Stomach smooth muscle (tissue), 2 donors: ENCODE measurements around the gene INHA.

Experiments used
- H3K27ac ChIP-seq: one replicate; pipeline ENCODE4 v1.7.0; 2013; ENCODE audit warnings: mild to moderate bottlenecking, low read length, inconsistent platforms
- H3K27me3 ChIP-seq, 2 donors: one replicate each; pipeline ENCODE4 v1.7.0; 2013; ENCODE audit warnings: low read length in 2 of 2; ENCODE audit not compliant: insufficient read depth in 2 of 2, control insufficient read depth in 1 of 2
- H3K36me3 ChIP-seq, 2 donors: one replicate each; pipeline ENCODE4 v1.7.0; 2013; ENCODE audit warnings: low read length in 2 of 2; ENCODE audit not compliant: control insufficient read depth in 2 of 2, insufficient read depth in 2 of 2
- H3K4me1 ChIP-seq: one replicate; pipeline ENCODE4 v1.7.0; 2013; ENCODE audit warnings: low read length; ENCODE audit not compliant: control insufficient read depth, insufficient read depth
- H3K4me3 ChIP-seq, 2 donors: one replicate each; pipeline ENCODE4 v1.7.0; 2013; ENCODE audit warnings: low read length in 2 of 2
- H3K9ac ChIP-seq, 2 donors: one replicate each; pipeline ENCODE4 v1.7.0; 2013; ENCODE audit warnings: low read length in 2 of 2, mild to moderate bottlenecking in 1 of 2
- H3K9me3 ChIP-seq, 2 donors: one replicate each; pipeline ENCODE4 v1.7.0; 2013; ENCODE audit warnings: low read length in 2 of 2; ENCODE audit not compliant: control insufficient read depth in 2 of 2
- donor health status: healthy.
- donor health status: Pancreatic carcinoma.

The INHA gene

DNA sequence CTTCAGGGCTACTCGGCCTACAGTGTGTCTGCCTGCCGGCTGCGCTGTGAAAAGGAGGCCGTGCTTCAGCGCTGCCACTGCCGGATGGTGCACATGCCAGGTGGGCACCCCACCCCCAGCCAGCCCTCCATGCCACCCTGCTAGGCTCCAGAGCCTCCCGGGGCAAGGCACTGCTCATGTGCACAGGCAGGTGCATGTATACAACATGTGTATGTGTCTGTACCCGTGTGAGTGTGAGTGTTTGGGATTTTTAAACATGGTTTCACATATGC is 39.8 kb upstream of the INHA start:
- H3K9ac ChIP-seq, result no peak overlapping the region
- no peaks in the 10 kb centered on the region for H3K9me3 ChIP-seq
- H3K36me3 ChIP-seq, result no peaks in the 10 kb centered on the region
- no peak overlapping the region for H3K4me3 ChIP-seq
- H3K27ac ChIP-seq, result no peak overlapping the region
- H3K27me3 ChIP-seq, result peaks cover 5 to 8% of the 10 kb centered on the region in 2 donors
- H3K4me1 ChIP-seq, result peaks cover 9% of the 10 kb centered on the region

- Histone ChIP-seq H3K9ac (no peak overlapping the region), H3K27me3 (peaks cover 3 to 5% of the 10 kb centered on the region in 2 donors), H3K27ac (no peak overlapping the region), H3K9me3 (no peaks in the 10 kb centered on the region), H3K4me3 (no peak overlapping the region), H3K4me1 (peaks cover 22% of the 10 kb centered on the region), H3K36me3 (no peaks in the 10 kb centered on the region)
Observed at GRCh38 chr2:219533930-219534661, 38.0 kb upstream of the INHA start.

- H3K4me3 ChIP-seq, result no peak overlapping the region
- no peaks in the 10 kb centered on the region for H3K27me3 ChIP-seq
- no peak overlapping the region for H3K27ac ChIP-seq
- H3K36me3 ChIP-seq, result peaks cover 10 to 12% of the 10 kb centered on the region in 2 donors
- H3K9ac ChIP-seq, result no peak overlapping the region
- H3K4me1 ChIP-seq, result peaks cover 18% of the 10 kb centered on the region
- H3K9me3 ChIP-seq, result no peaks in the 10 kb centered on the region
Observed at GRCh38 chr2:219536425-219536824, 35.7 kb upstream of the INHA start.

- Histone ChIP-seq H3K36me3 (peaks cover 10 to 12% of the 10 kb centered on the region in 2 donors), H3K9ac (no peak overlapping the region), H3K27me3 (no peaks in the 10 kb centered on the region), H3K4me3 (no peak overlapping the region), H3K9me3 (no peaks in the 10 kb centered on the region), H3K27ac (no peak overlapping the region), H3K4me1 (peaks cover 23% of the 10 kb centered on the region)
Observed at GRCh38 chr2:219536967-219537366, 35.1 kb upstream of the INHA start.

DNA sequence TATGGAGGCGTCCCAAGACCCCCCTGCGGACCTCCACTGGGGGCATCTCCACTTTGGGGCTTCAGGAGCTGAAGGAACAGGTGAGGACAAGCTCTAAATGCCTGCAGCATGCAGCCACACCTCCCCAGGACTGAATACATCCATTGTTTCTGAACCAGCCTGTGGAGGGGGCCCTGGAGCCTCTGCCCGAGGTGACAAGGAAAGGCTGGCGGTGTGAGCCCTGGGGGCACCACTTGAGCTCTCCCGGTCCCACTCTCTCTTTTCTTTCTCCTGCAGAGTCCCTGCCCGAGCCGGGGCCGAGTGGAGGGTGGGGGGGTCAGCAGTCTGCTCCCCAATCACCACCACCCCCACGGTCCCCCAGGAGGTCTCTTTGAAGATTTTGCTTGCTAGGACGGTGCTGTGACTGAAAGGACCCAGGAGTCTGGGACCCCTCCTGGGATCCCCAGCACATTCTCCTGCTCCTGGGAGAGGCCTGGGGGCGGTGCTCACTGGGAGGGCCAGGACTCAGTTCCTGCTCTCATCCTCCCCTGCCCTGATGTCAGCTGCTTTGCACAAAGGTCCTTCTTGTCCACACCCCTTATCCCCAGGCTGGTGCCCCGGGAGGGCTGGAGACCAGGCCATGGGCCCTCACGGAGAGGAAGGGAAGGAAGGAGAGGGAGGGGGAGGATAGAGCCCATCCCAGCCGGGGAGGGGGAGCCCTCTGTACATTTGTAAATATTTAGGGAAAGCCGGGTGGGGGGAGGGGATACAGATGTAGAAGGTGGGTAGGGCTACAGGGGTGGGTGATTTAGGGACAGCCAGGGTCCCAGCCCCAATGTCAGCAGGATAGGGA is 34.2 kb upstream of the INHA start:
- no peaks in the 10 kb centered on the region for H3K27me3 ChIP-seq
- H3K9ac ChIP-seq, result no peak overlapping the region
- no peak overlapping the region for H3K27ac ChIP-seq
- no peak overlapping the region for H3K4me3 ChIP-seq
- no peaks in the 10 kb centered on the region for H3K9me3 ChIP-seq
- peaks cover 10 to 12% of the 10 kb centered on the region in 2 donors for H3K36me3 ChIP-seq
- H3K4me1 ChIP-seq, result peaks cover 32% of the 10 kb centered on the region

- H3K9ac ChIP-seq, result no peak overlapping the region
- peaks cover 35% of the 10 kb centered on the region for H3K4me1 ChIP-seq
- H3K9me3 ChIP-seq, result no peaks in the 10 kb centered on the region
- no peak overlapping the region for H3K27ac ChIP-seq
- no peak overlapping the region for H3K4me3 ChIP-seq
- no peaks in the 10 kb centered on the region for H3K27me3 ChIP-seq
- peaks cover 10 to 12% of the 10 kb centered on the region in 2 donors for H3K36me3 ChIP-seq
Observed at GRCh38 chr2:219538504-219538951, 33.6 kb upstream of the INHA start.

DNA sequence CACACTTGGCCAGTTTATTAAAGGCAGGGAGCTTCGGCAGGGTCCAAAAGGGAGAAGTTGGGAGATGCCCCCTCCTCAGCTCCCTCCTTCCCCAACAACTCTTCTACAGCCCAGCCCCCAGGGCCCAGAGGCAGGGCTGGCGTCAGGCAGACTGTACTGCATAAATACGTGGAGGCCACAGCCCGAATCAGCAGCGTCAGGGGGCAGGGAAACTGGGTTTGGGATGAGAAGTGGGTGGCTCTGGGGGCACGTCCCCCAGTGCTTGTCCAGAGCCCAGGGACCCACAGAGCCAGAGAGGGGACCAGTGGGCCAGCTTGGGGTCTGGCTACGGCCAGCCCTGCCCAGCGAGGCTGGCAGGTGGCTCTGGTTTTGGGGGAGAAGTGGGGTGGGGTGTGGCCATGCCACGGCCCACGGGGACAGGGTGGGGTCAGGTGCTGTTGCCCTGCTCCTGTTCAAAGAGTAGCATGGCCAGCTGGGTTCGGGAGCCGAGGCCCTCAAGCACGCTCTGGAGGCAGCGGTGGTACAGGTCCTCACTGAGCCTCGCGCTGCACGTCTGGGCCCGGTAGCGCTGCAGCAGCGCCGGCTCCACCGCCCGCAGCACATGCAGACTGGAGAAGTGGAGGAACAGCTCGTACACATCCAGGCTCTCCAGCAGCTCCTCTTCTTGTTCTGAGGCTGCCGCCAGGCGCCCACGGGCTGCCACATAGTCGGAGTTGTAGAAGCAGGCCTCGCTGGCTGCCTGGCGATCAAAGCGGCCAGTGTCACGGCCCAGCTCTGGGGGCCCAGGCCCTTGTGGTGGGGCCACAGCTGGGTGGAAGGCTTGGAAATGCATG is 32.9 kb upstream of the INHA start:
- H3K4me1 ChIP-seq, result peaks cover 38% of the 10 kb centered on the region
- peaks cover 10 to 12% of the 10 kb centered on the region in 2 donors for H3K36me3 ChIP-seq
- no peak overlapping the region for H3K9ac ChIP-seq
- no peaks in the 10 kb centered on the region for H3K27me3 ChIP-seq
- no peak overlapping the region for H3K27ac ChIP-seq
- no peak overlapping the region for H3K4me3 ChIP-seq
- no peaks in the 10 kb centered on the region for H3K9me3 ChIP-seq

- no peaks in the 10 kb centered on the region for H3K9me3 ChIP-seq
- peaks cover 44% of the 10 kb centered on the region for H3K4me1 ChIP-seq
- no peaks in the 10 kb centered on the region for H3K27me3 ChIP-seq
- H3K9ac ChIP-seq, result no peak overlapping the region
- peaks cover 10 to 12% of the 10 kb centered on the region in 2 donors for H3K36me3 ChIP-seq
- no peak overlapping the region for H3K4me3 ChIP-seq
- no peak overlapping the region for H3K27ac ChIP-seq
Observed at GRCh38 chr2:219539926-219540678, 32.0 kb upstream of the INHA start.

- H3K9ac ChIP-seq, result no peak overlapping the region
- peaks cover 44% of the 10 kb centered on the region for H3K4me1 ChIP-seq
- H3K9me3 ChIP-seq, result no peaks in the 10 kb centered on the region
- no peak overlapping the region for H3K27ac ChIP-seq
- H3K36me3 ChIP-seq, result peaks cover 10 to 12% of the 10 kb centered on the region in 2 donors
- H3K4me3 ChIP-seq, result no peak overlapping the region
- no peaks in the 10 kb centered on the region for H3K27me3 ChIP-seq
Observed at GRCh38 chr2:219540784-219541504, 31.2 kb upstream of the INHA start.
